NCI-H1694 treated with DMSO at 0.1 percent for 48 hours (cell line): ENCODE measurements around the gene DLG2.
"Not testable (repeated sequence)": the region's sequence is repeated elsewhere in the genome, so short reads cannot be mapped to it uniquely, and the experiment has no call there.

Source experiments
- DNase-seq: peaks from one replicate; lab custom pipeline; 2025; lab: John Stamatoyannopoulos, UW

The DLG2 gene

GRCh38 chr11:85627332-85627997 is at the start of gene DLG2:
DLG2 (minus strand) TSS chr11:85627344.
- DNase-seq: no peak

DNA sequence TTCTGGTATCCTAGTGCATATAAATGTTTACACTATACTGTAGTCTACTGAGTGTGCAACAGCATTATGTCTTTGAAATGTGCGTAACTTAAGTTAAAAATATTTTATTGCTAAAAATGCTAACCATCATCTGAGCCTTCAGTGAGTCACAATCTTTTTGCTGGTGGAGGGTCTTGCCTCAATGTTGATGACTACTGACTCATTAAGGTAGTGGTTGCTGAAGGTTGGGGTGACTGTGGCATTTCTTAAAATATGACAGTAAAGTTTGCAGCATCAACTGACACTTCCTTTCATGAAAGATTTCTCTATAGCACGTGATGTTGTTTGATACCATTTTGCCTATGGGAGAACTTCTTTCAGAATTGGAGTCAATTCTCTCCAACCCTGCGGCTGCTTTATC is 46.2 kb upstream of the DLG2 start:
- no peak for DNase-seq

DNA sequence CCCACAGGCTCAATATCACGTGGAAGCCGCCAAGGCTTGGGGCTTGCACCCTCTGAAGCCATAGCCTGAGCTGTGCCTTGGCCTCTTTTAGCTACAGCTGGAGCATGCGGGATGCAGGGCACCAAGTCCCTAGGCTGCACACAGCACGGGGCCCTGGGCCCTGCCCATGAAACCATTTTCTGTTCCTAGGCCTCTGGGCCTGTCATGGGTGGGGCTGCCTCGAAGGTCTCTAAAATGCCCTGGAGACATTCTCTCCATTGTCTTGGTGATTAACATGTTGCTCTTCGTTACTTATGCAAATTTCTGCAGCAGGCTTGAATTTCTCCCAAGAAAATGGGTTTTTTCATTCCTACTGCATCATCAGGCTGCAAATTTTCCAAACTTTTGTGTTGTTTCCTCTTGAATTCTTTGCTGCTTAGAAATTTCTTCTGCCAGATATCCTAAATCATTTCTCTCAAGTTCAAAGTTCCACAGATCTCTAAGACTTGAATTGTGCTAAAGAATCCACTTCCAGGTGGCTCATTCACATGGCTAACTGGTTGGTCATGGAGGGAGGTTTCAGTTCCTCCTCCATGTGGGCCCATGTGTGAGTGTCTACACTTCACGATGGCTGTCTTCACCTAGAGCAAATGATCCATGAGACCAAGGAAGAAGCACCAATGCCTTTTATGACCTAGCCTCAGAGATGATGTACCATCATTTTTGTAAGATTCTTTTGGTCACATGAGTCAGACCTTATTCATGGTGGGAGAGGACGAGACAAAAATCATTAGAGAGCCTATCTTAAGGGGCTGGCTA is 45.2 kb upstream of the DLG2 start:
- DNase-seq: no peak

DNA sequence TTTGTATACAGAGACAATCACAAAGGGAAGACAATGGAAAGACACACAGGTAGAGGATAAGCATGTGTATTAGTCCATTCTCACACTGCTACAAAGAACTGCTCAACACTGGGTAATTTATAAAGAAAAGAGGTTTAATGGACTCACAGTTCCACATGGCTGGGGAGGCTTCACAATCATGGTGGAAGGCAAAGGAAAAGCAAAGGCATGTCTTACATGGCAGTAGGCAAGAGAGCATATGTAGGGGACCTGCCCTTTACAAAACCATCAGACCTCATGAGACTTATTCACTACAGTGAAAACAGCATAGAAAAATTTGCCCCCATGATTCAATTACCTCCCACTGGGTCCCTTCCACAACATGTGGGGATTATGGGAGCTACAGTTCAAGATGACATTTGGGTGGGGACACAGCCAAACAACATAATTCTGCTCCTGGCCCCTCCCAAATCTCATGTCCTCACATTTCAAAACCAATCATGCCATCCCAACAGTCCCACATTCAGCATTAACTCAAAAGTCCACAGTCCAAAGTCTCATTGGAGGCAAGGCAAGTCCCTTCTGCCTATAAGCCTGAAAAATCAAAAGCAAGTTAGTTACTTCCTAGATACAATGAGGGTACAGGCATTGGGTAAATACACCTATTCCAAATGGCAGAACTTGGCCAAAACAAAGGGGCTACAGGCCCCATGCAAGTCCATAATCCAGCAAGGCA is 44.0 kb upstream of the DLG2 start:
- DNase-seq: not testable (repeated sequence)

DNA sequence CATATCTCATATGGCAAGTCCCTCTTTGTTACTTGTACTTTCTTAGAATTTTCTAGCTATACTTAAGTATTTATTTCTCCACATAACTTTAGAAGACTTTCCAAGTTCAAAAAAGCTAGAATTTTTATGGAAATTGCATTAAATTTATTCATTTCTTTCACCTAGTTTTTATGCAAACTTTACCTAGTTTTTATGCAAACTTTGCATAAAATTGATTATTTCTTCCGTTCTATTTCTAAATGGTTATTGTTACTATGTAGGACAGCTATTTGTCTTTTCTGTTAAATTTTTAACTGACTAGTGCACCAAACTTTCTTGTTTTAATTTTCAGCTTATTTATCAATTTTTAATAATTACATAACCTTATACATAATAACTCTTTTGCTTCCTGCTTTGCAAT is 41.0 kb upstream of the DLG2 start:
- no peak for DNase-seq

- DNase-seq: no peak
Observed at GRCh38 chr11:85666687-85667086, 39.5 kb upstream of the DLG2 start.

DNA sequence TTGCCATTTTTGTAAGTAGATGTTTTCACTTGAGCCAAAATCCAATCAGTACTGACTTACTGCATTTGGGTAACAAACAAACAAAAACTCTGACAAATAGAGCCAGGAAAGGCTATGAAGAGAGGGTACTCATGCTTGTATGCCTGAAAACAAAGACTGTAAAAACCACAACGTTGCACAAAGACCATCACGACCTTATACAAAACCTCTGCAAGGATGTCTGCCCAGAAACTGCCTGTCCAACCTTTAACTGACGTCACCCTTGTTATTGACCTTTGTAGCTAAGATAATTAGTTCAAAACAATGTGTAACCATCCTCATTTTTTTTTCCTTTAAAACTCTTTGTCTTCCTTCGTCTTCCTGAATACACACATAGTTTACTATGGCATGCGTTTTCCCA is 38.6 kb upstream of the DLG2 start:
- no peak for DNase-seq

DNA sequence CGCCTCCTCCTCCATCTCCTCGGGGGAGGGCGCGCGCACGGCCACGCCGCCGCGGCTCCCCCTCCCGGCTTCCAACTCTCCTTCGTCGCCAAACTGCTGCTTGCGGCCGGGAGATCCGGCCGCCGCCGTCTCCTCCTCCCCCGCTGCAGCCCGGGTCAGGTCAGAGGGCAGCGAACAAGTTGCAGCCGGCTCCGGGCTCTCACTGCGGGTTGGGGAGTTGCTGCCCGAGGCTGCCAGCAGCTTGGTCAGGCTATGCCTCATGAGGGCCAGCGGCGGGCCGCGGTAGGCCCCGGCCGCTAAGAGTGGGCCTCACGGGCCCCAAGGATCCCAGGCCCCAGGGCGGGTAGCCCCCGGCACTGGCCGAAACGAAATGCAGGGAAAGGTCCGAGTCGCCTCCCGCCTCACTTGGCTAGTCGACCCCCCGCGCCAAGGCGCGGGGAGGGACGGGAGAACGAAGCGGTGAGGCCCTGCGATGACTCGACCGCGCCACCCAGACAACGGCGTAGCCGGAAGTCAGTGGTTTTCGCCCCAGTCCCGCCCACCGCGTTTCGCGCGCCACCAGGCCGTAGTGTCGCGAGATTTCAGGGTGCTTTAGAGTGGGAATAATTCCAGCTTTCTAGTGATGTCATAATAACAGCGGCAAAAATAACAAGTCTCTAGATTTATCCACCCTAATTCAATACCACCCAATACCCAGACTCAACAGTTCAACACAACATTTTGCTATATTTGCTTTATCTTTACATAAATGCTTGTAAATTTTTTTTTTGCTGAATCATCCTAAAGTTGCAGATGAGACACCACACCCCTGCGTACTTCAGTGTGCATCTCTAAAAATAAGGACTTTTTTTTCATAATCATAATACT is 37.7 kb upstream of the DLG2 start, which contains the start of gene CREBZF:
Gene CREBZF, minus strand, starts transcription at position 515 of the 867 bp plus-strand sequence. Its CDS starts 254 bp downstream, at position 261.
- DNase-seq: peak; percentile 82

- DNase-seq: no peak
Observed at GRCh38 chr11:85663753-85664614, 36.8 kb upstream of the DLG2 start.

DNA sequence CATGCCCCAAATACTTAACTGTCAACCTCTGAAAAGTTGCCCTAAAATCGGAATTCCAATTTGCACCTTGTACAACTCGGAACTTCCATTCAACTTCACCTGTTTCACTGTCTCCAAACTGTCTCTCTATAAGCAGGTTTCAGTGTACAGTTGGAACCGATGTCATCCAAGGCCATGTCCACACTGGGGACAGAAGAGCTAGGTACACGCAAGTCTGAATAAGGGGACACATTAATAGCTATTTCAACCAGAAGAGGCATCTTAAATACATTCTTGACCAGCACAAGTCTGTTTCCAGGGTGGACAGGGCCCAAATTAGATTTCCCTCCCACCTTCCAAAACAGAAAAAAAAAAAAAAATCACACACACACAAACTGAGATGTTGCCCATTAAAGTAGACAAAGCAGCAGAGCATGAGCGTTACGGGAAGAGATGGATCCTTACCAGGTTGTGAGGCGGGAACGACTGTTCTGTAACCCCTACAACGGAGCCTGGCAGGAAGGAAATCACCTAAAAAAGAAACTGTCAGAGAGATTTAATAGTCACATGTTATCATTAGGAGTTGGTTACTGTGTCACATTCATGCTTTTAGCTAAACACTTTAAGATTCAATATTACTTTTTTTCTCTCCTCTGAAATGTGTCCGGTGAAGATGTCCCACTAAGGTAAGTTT is 36.1 kb upstream of the DLG2 start:
- no peak for DNase-seq

DNA sequence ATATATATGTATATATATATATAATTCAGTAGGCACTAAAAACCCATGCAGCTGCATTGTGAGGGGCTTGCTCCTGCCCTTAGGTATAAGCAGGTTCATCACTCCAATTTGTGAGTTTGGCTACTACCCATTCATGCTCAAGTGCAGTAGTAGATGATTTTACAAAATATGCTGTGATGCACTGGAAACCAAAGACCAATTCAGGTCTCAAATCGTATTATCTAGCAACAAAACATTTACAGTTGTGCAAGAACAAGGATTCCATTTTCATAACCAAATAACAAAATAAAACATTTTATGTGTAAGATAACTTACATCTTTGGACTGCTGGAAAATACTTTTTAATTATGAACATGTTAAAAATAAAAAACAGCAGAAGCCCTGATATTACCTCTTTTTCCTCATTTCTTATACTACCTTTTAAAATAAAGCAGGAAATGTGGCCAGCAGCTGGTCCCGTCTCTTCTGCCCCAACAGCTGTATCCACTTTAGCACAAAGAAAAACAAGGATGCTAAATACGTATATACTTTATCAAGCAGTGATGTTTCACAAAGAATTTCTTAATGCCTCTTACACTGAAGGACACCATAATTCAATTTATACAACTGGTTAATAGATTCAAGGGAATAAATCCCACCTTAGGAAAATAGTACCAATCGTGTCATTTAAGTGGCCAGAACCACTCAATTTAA is 35.0 kb upstream of the DLG2 start:
- DNase-seq: no peak

GRCh38 chr11:85658180-85658579 is 31.0 kb upstream of the DLG2 start:
- DNase-seq: no peak

GRCh38 chr11:85656777-85657176 is 29.6 kb upstream of the DLG2 start:
- DNase-seq: no peak

GRCh38 chr11:85654343-85654742 is 27.2 kb upstream of the DLG2 start:
- not testable (repeated sequence) for DNase-seq

GRCh38 chr11:85652786-85653447 is 25.8 kb upstream of the DLG2 start:
- DNase-seq: no peak

GRCh38 chr11:85651118-85651517 is 24.0 kb upstream of the DLG2 start:
- DNase-seq: no peak

DNA sequence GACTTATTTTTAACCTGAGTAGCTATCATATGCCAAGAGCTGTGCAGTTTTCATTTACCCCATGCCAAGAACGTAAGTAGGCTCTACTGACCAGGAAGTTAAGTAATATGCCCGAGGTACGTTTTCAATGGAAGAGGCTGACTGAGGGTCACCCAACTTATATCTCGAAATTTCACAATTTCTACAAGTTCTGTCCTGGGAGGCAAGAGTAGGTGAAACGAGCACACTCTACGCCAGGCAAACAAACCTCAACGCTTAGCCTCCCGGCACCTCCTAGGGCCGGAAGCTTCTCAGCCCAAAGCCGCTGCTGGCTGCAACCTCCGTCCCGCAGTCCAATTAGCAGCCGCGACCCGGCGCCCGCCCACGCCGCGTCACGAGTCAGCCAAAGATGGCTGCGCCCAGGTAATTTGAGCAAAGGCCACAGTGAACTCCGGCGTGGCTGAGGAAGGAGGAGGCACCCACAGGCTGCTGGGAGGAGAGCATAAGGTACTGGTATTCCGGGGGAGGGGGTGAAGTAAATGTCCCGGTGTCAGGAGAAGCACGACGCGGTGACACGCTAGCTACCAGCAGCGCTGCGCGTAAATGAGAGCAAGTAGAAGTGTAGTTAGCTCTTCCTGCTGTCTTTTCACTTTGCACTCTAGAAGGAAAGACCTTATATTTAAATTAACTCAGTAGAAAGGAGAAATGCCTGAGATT is 20.6 kb upstream of the DLG2 start, which contains the start of gene TMEM126A:
Gene TMEM126A, plus strand, starts transcription at position 364 of the 696 bp plus-strand sequence. CDS start 2,289 bp downstream, outside the sequence.
- peak; percentile 37 for DNase-seq

DNA sequence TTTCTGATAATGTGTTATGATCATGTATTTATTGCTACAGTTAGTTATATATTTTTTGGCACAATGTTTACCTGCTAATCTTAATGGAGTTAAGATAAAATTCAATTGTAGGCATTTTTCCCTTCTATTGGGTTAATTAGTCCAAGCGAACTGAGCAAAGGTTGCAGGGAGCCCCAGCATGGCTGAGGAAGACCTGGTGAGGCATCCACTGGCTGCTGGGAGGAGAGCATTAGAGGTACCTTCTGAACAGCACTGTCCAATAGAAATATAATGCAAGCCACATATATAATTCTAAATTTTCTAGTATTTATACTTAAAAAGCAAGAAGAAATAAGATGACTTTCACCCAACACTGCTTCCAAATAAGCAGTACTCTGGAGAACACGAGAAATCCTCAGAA is 19.9 kb upstream of the DLG2 start:
- no peak for DNase-seq
